Measurements from ENCODE around the gene NPAS2.

NPAS2 gene

DNA sequence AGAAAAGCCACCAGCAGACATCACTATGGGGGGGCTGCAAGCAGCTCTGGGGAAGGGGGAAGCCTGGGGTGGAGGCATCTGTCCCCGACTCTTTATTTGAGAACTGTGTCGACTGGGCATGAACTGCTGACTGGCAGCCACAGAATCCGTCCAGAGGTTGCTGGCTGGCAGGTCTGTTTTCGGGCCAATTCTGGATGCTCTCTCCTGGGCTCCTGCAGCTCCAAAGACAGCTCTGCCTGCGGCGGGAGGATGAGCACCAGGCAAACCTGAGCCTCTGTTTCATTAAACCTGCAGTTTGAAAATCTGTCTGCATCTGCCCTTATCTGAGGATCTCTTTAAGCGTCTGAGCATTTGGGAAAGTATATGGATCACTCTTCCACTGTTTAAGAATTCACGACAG, 147.8 kb downstream of the NPAS2 start:
- DNase-seq (ENCODE audit: low read depth) = no peak

DNA sequence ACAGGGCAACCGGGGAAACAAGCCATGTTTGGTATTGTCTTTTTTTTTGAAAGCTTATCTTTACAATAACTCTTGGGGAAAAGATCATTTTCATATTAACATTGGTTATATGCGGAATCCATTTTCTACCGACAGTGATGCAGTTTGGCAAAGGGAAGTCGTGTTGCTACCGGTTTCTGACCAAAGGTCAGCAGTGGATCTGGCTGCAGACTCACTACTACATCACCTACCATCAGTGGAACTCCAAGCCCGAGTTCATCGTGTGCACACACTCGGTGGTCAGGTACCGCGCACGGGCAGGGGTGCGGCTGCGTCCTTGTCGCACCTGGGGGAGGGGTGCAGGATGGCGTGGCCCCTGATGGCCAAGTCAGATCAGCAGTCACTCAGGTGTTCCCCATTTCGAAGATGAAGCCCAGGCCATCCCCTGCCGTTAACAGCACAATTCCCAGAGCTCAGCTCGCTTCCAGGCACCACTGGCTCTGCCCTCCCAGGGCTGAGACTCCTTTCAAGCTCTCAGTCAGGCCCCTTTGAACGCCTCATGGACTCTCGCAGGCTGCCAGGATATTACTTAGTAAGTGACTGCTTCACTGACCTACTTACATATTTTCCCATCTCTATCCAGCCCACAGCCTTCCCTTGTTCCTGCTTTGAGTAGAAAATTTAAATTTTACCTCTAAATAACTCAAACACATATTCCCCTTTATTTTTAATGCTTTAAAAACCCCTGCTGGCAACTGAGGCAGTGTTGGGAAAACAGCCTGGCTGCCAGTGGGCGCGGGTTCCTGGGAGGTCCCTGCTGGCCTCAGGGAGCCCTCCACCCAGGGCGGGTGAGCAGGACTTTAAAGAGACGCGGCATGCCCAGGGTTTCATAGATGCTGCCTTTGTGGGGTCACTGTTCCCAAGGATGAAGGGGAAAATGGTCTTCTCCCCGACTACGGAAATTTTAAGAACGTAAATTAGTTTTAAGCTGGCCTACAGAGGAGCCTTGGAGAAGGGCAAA, 148.5 kb downstream of the NPAS2 start:
- no peak for DNase-seq (ENCODE audit: low read depth)

DNA sequence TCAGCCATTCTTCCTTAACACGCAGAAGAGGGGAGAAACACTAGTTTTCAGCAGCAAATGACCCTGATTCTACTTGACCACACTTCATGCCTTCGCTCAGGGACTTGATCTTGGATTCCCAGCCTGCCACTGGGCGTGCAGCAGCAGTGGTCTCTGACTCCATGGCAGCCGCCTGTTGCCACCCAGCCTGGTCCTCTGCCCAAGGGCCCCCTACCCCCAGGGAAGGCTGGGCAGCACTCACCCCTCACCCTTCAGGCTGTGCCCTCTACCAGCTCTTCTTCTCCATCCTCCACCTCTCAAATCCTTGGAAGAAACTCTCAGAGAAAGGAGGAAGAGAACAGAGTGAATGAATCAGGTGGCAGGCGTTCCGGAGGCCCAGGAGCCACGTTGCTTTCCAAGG, 150.1 kb downstream of the NPAS2 start:
- DNase-seq (ENCODE audit: low read depth) = no peak

DNA sequence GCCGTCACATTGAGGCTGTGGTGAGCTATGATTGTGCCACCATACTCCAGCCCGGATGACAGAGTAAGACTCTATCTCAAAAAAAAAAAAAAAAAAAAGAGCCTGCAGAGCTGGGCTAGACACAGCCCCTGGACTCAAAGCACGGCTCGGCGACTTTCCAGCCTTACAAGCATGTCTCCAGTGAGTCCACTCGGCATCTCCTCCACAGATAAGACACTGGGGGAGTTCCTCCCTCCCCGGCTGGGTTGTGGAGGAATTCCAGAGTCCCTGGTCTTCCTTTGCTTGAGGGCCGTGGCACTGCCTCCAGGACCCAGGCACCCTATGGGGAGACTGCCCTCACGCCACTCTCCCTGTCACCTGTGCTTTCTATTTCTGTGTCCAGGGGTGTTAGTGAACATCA, 151.3 kb downstream of the NPAS2 start:
- no peak for DNase-seq (ENCODE audit: low read depth)

DNA sequence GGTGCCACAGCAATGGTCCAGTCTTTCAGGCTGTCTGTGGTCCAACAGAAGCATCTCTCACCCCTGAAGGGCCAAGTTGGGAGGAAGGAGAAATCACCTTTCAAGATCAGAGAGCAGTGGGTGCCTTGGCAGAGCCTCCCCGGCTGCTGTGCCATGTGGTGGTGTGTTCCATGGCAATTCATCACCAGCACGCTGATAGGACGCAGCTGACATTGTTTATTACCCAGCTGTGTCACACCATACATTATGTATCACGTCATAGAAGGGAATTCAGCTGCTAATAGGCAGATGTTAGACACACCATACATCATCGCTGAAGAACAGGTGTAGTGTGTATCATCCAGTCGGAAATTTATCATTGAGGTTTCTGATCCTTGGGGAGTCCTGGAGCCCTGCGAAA, 152.5 kb downstream of the NPAS2 start:
- no peak for DNase-seq (ENCODE audit: low read depth)

DNA sequence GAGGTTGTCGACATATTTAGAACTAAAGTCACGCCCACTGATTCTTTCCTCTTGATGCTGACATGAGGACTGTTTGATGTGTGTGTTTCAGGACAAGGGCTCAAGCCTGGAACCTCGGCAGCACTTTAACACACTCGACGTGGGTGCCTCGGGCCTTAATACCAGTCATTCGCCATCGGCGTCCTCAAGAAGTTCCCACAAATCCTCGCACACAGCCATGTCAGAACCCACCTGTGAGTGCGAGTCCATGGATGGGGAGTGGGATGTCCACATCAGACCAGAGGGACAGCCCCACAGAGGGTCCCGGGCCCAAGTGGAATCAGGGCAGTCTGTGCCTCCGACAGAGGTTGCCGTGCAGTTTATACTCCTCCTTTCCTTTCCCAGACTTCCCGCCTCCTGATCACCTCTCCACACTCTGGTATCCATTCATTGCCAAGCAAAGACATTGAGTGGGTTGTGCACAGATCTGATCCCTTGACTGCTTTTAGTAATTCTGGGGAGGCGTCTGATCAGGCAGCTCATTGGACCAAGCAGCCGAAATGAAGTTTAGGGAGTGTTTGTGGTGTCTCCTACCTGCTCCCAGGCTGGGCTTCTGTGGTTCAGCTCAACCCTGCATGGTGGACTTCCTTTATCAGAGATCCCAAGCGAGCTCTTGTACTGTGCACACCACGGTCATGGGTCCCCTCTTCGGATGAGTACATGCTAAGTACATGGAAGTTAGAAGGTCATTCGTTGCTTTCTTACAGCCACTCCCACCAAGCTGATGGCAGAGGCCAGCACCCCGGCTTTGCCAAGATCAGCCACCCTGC, 155.0 kb downstream of the NPAS2 start:
- no peak for DNase-seq (ENCODE audit: low read depth)

DNA sequence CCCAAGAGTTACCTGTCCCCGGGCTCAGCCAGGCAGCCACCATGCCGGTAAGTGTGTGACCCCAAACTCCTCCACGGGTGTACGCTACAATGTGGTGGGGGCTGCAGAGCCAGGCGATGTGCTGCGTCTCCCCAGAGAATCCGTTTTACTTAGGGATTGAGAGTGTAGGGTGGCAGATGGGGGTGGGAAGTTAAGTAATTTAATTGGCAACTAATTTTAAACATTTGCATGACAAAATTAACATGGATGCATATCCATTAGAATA, 155.5 kb downstream of the NPAS2 start:
- DNase-seq (ENCODE audit: low read depth) = no peak

DNA sequence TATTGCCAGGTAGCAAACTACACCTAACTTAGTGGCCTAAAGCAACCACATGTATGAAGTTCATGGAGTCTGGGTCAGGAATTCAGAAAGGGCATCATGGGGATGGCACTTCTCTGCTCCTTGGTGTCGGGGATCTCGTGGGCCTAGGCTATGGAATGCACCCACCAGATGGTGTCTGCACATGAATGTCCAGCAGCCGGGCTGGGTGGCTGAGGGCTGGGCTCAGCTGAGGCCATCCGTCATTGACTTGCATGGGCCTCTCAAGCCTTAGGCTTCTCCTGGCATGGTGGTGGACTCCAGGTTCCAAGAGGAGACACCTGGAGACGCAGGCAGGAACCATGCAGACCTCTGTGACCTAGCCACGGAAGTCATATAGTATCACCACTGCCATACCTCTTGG, 156.1 kb downstream of the NPAS2 start:
- DNase-seq (ENCODE audit: low read depth) = no peak

DNA sequence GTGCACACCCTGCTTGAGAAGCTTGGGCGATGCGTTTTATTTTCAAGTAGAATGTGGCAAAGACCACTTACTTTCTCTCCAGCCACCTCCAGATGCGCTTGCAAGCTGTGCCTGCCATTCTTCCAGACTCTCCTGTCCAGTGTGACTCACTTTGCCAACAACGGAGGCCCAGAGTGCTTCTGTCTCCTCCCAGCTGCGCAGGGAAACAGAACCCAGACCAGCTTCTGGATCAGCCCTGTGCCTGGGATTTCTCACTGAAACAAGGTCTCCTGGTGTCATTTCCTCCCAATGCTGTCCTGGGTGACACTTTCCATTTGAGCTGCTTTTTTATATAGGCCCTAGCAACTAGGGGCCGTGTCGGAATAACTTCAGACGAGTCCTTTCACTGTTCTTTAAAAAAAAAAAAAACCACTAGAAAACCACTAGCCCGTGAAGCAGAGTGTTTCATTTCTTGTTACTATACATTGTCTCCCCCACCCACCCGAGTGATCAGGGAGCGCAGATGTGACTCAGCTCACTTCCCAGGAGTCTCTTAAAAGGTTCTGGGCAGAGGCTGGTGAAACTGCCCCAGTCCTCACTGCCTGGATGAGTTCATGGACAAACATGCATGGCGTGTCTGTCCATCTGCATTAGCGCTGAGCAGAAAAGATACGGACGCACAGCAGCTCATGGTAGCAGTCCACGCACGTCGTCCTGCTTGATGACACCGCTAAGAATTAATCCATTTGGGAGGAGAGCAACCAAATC, 156.9 kb downstream of the NPAS2 start:
- DNase-seq (ENCODE audit: low read depth) = peak; percentile 29

DNA sequence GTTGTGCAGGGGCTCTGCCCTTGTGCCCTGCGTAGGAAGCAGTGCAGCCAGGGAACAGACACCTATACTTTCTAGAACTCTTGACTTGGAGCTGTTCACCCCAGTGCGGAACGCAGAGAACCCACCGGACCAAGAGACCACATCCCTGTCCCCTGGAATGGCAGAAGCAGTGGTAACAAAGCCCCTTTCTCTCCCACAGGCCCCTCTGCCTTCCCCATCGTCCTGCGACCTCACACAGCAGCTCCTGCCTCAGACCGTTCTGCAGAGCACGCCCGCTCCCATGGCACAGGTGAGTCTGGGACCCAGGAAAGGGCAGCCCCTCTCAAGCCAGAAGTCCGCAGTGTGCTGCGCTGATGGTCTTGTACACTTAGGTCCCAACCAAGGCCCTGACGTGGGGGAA, 157.6 kb downstream of the NPAS2 start:
- DNase-seq (ENCODE audit: low read depth) = no peak

DNA sequence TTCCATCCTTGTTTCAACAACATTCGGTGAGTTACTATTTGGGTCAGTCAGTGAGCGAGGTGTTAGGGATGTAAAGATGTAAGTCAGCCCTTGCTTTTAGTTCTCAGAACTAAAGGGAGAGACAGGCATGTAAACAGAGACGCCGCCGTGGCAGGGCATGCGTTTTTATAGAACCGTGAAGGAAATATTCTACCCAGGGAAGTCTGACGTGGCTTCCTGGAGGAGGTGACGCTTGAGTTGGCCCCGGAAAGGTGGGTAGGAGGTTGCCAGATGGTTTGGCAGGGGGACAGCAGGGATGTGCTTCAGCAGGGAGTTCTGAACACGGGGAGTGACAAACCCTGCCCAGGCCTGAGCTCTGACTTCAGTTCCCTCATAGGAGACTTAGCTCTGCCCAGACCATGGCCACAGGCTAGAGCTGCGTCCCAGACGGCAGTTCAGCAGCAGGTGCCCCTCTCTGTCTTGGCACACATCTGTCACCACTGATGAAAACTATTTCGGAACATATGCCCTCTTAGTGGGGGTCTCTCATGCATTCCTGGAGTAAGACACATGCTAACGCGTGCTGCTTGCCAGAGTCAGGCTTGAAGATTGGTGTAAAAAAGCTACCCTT, 158.7 kb downstream of the NPAS2 start:
- DNase-seq (ENCODE audit: low read depth) = peak; percentile 82

DNA sequence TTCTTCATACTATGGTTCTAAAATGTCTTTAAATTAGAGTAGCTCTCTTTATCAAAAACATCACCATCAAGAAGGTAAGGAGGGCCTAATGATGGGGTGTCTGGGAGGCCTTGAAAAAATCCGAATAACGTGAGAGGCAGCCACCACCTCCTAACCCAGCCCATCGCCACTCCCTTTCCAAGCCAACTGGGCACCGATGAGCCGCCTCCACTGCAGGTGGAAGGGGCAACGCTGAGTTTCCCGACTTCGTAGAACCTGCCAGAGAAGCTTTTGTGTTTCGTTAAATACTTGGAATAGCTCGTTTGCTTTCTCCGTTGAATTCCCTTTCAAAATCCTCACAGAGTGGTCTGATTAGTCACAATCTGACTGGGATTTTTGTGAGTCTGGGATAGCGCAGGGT, 160.1 kb downstream of the NPAS2 start:
- no peak for DNase-seq (ENCODE audit: low read depth)

DNA sequence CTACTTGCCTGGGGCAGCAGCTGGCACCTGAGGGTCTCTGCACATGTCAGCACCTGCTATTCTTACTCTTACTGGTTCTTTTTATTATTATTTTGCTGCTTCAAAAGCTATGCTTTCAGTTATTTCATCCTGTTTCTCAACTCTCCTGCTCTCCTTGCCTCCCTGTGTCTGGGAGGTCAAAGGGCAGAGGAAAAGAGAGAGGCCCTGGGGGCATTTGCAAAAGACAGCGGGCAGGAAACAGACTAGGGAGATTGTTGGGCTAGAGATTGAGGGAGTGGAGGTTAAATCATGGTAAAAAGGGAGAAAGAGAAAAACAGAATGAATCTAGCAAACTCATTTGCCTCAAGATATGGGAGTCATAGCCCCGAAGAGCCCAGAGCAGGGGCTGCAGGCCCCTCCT, 161.1 kb downstream of the NPAS2 start:
- no peak for DNase-seq (ENCODE audit: low read depth)

DNA sequence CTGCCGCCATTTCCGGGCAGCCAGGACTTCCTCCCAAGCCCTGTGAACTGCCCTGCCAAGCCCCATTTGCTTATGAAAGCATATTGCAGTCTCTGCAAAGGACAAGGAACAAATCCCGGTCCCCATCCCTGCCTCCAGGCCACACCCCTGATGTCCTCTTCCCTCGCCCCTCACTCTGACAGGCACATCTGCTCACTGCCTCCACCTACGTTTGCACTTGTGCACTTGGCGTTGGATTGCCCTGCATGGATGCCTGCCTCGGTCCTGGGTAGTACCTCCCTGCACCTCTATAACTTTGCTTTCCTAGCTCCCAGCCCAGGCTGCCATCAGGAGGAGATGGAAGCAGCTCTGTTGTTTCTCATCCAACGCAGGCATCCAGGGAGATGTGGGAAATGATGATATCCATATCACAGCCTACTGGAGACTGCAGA, 162.5 kb downstream of the NPAS2 start:
- DNase-seq (ENCODE audit: low read depth) = no peak

DNA sequence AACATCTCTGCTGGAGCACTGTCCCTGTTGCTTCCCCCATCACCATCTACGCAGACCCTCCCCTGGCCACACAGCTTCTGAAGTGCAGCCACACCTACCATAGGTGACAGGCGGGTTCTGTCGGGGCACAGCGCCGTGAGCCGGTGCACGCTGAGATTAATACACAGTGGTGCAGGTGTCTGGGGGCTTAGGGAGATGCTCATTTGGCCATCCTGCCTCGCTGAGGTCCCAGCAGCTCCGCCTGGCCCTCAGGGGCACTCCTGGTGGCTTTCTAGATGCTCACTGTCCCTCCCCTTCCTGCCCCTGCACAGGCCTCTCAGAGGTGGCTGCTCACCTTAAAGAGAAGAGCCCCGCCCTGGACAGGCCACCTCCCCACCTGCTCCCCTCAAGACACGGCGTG, 163.3 kb downstream of the NPAS2 start:
- no peak for DNase-seq (ENCODE audit: low read depth)

DNA sequence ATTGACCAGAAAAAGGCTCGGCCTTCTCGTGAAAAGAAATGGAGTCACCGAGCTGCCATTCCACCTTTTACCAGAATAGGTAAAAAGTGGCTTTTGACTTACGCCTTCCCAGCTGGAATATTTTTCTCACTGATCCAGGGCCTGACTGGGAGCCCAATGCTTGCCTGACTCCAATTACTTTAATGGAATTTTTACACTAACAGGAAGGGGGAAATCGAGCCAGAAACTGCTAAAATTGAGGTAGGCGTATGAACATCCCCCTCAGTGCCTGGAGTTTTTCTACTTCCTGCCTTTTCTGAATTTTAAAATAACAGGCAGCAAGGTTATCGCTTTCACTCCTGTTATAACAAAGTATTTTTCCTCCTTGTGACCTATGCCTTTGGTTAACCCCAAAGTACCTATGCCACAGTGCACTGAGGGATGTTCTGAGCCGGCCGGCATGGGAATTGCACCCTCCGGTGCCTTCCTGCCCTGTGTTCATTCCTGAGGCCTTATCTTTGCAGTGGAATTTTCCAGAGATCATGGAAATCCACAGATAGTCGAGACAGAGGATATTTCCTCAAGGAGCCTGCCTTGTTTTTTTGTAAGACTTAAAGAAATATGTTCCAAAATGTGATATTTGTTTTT, 163.9 kb downstream of the NPAS2 start:
- no peak for DNase-seq (ENCODE audit: low read depth)

DNA sequence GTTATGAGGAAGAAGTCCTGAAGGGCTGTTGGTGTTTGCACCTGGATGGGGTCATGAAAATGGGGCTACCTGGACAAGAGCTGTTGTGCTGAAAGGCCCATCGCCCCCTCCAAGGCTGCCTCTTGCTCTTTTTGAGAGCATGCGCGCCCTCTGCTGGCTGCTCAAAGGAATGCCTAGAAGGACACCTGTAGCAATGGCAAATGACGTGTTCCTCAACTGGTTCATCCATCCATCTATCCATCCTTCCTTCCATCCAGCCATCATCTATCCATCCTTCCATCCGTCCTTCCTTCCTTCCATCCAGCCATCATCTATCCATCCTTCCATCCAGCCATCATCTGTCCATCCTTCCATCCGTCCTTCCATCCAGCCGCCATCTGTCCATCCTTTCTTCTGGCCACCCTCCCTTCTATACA, 165.0 kb downstream of the NPAS2 start:
- DNase-seq (ENCODE audit: low read depth) = peak; percentile 80

DNA sequence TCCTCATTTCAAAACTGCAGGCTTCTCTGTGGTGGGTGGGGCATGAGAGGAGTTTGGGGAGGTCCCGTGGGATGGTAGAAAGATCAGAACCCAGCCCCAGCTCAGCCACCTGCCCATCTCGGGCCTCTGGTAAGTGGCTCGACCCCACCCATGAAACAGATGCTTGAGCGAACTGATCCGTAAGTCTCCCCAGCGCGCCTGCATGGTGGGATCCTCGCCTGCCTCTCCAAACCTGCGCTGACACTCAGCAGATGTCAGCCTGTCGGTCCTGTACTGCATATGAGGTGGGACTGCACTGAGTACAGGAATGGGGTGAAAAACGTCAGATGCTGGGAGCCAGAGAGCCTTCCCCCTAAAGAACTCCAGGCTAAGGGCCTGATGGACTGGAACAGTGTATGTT, 166.2 kb downstream of the NPAS2 start:
- DNase-seq (ENCODE audit: low read depth) = no peak

DNA sequence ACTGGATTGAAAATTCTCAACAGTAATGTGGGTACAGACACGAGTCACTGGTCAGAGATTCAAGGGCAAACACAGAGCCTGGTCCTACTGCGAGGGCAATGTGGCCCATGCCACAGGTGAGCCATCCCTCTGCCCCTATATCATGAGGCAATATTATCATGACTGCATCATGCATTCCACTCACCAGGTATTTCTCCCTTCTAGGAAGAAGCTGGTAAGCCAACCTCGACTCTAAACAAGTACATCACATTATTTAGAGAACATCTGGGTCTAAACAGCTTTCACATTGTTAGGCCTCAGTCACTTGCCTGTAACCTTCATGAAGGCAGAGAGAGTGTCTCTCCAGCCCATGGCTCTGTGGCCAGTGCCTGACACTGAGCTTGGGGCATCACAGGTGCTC, 167.6 kb downstream of the NPAS2 start:
- DNase-seq (ENCODE audit: low read depth) = no peak

DNA sequence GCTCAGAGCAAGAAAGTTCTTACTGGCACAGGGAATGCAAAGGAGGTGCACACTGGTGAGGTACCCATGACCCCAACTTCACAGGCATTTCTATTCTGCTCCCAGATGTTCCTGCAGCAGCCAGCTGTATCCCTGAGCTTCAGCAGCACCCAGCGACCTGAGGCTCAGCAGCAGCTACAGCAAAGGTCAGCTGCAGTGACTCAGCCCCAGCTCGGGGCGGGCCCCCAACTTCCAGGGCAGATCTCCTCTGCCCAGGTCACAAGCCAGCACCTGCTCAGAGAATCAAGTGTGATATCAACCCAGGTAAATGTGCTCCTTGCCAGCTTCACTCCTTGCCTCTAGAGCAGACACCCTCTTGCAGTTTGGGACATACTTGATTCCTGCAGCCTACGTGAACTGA, 168.0 kb downstream of the NPAS2 start:
- DNase-seq (ENCODE audit: low read depth) = no peak

DNA sequence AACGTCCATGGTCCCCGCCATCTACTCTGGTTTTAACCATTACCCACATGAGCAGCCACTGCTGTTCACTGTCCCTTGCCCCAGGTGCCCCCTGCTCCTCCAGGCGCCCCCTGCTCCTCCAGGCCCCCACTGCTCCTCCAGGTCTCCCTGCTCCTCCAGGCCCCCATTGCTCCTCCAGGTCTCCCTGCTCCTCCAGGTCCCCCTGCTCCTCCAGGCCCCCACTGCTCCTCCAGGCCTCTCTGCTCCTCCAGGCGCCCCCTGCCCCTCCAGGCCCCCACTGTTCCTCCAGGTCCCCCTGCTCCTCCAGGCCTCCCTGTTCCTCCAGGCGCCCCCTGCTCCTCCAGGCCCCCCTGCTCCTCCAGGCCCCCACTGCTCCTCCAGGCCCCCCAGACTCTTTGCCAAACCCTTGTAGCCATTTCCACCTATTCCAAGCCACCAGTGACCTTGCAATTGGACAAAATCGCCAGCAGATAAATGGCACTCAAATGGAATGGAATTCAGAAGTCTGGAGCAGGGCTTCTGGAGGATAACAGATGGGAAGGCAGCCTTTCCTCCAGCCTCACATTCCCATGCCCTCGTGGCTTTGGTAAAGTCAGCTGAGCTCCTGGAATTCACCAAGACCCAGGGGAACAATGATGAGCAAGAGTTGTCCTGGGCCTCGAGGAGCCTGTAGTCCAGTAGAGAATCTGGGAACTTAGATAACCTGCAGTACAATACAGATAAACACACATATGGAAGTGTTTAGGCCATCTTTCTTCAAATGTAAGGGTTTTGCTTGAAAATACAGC, 168.9 kb downstream of the NPAS2 start:
- DNase-seq (ENCODE audit: low read depth) = no peak

All from ELR (cell line).